Liver (tissue), 9 donors: ENCODE results near the gene TMED1. TPM values are rescaled to one million over a fixed set of nuclear protein-coding genes. Genes with fewer than 3 reads are reported as not detected.

Experiments used
- DNase-seq: peaks from one replicate; pipeline ENCODE4 v3.0.0-alpha.2; 2017; ENCODE audit warnings: low spot score
- H3K27ac ChIP-seq, 2 donors: one replicate each; pipeline ENCODE4 v1.7.0; 2013; ENCODE audit warnings: inconsistent platforms in 2 of 2, low read length in 2 of 2, control low read depth in 1 of 2, low read depth in 1 of 2, mild to moderate bottlenecking in 1 of 2
- H3K27me3 ChIP-seq, 4 donors: one replicate each; pipeline versions ENCODE4 v1.6.1 to v1.7.0; 2013; ENCODE audit warnings: low read length in 3 of 4, inconsistent platforms in 1 of 4, mild to moderate bottlenecking in 1 of 4, moderate library complexity in 1 of 4; ENCODE audit not compliant: control insufficient read depth in 4 of 4, insufficient read depth in 4 of 4
- H3K36me3 ChIP-seq, 4 donors: one replicate each; pipeline versions ENCODE4 v1.6.1 to v1.7.0; 2013; ENCODE audit warnings: low read length in 3 of 4, mild to moderate bottlenecking in 3 of 4, low read depth in 1 of 4, moderate library complexity in 1 of 4; ENCODE audit not compliant: control insufficient read depth in 4 of 4, insufficient read depth in 3 of 4
- H3K4me1 ChIP-seq, 4 donors: one replicate each; pipeline versions ENCODE4 v1.6.1 to v1.7.0; 2013; ENCODE audit warnings: low read length in 3 of 4, mild to moderate bottlenecking in 3 of 4, moderate library complexity in 1 of 4; ENCODE audit not compliant: control insufficient read depth in 4 of 4, insufficient read depth in 4 of 4
- H3K4me3 ChIP-seq, 3 donors: one replicate each; pipeline versions ENCODE4 v1.6.1 to v1.7.0; 2013; ENCODE audit warnings: low read length in 3 of 3, control low read depth in 1 of 3, low read depth in 1 of 3, mild to moderate bottlenecking in 1 of 3
- H3K9ac ChIP-seq, 2 donors: one replicate each; pipeline ENCODE4 v1.7.0; 2013; ENCODE audit warnings: low read length in 2 of 2, mild to moderate bottlenecking in 2 of 2, moderate library complexity in 2 of 2, control low read depth in 1 of 2, low read depth in 1 of 2
- H3K9me3 ChIP-seq, 4 donors: one replicate each; pipeline versions ENCODE4 v1.6.1 to v1.7.0; 2013; ENCODE audit warnings: low read length in 3 of 4; ENCODE audit not compliant: control insufficient read depth in 4 of 4
- ATF3 ChIP-seq: IDR thresholded peaks from 2 replicates; pipeline ENCODE4 v1.6.1; 2016; ENCODE audit warnings: antibody characterized with exemption
- FOXA1 ChIP-seq: IDR thresholded peaks from 2 replicates; pipeline ENCODE4 v1.6.1; 2016; ENCODE audit warnings: antibody characterized with exemption
- FOXA2 ChIP-seq: IDR thresholded peaks from 2 replicates; pipeline ENCODE4 v1.6.1; 2016; ENCODE audit warnings: antibody characterized with exemption
- GABPA ChIP-seq, 2 donors: IDR thresholded peaks in 1 of 2; conservative IDR thresholded peaks in 1 of 2; 2 replicates each; pipeline ENCODE4 v1.6.1; 2016; ENCODE audit warnings: antibody characterized with exemption in 2 of 2, mild to moderate bottlenecking in 1 of 2, moderate library complexity in 1 of 2
- HNF4A ChIP-seq, 2 donors: conservative IDR thresholded peaks; 2 replicates each; pipeline ENCODE4 v1.6.1; 2016; ENCODE audit warnings: antibody characterized with exemption in 2 of 2, mild to moderate bottlenecking in 2 of 2
- HNF4G ChIP-seq: IDR thresholded peaks from 2 replicates; pipeline ENCODE4 v1.6.1; 2016; ENCODE audit warnings: antibody characterized with exemption
- JUND ChIP-seq, 2 donors: IDR thresholded peaks; 2 replicates each; pipeline ENCODE4 v1.6.1; 2016; ENCODE audit warnings: antibody characterized with exemption in 2 of 2
- MAX ChIP-seq: IDR thresholded peaks from 2 replicates; pipeline ENCODE4 v1.6.1; 2016; ENCODE audit warnings: antibody characterized with exemption
- NR2F2 ChIP-seq: IDR thresholded peaks from 2 replicates; pipeline ENCODE4 v1.6.1; 2016; ENCODE audit warnings: antibody characterized with exemption
- RAD21 ChIP-seq, 2 donors: IDR thresholded peaks; 2 replicates each; pipeline ENCODE4 v1.6.1; 2016; ENCODE audit warnings: antibody characterized with exemption in 2 of 2, mild to moderate bottlenecking in 2 of 2
- RXRA ChIP-seq, 2 donors: IDR thresholded peaks; 2 replicates each; pipeline ENCODE4 v1.6.1; 2017 to 2018; ENCODE audit warnings: antibody characterized with exemption in 2 of 2, mild to moderate bottlenecking in 1 of 2
- SP1 ChIP-seq: IDR thresholded peaks from 2 replicates; pipeline ENCODE4 v1.6.1; 2018; ENCODE audit warnings: antibody characterized with exemption, mild to moderate bottlenecking
- TAF1 ChIP-seq: conservative IDR thresholded peaks from 2 replicates; pipeline ENCODE4 v1.6.1; 2016; ENCODE audit warnings: antibody characterized with exemption, mild to moderate bottlenecking
- YY1 ChIP-seq: IDR thresholded peaks from 2 replicates; pipeline ENCODE4 v1.6.1; 2016; ENCODE audit warnings: antibody characterized with exemption, mild to moderate bottlenecking
- WGBS: extraction: QIAGEN DNeasy Blood & Tissue Kit; methylation state at CpG from one replicate; pipeline ENCODE4 v1.1.7; 2013; 5-methylcytosine and 5-hydroxymethylcytosine counted together
- polyA plus RNA-seq, 2 donors: library from polyadenylated mRNA; stranded (reverse) in 1 of 2; unstranded in 1 of 2; fragments of 200-250 nt in 1 of 2; fragments of >200 nt in 1 of 2; fragmentation: Nextera tagmentation in 1 of 2; extraction: Ambion mirVana in 1 of 2; gene quantifications; one replicate each; pipeline versions ENCODE4 v1.2.1 to v1.2.3, GENCODE V29; 2013 to 2015
- total RNA-seq, 2 donors: library from RNA; depleted of rRNA; stranded (reverse); fragments of >200 nt; gene quantifications; one replicate each; pipeline ENCODE4 v1.2.3, GENCODE V29; 2014
- TF ChIP-seq, protein P1 (sequence below): IDR thresholded peaks from 2 replicates; pipeline ENCODE4 v1.6.1; 2016; ENCODE audit warnings: antibody characterized with exemption, mild to moderate bottlenecking
- donor health status: healthy.
- donor health status: healthy.
- donor health status: healthy.
- donor health status: healthy.
- donor health status: healthy.

Gene TMED1
- total and polyA plus RNA-seq, 4 donors, result 17.8 to 34.7 (median 26.6) TPM

GRCh38 chr19:10874024-10874423, 38.0 kb upstream of the TMED1 start:
- H3K27me3 ChIP-seq, result no peaks in the 10 kb centered on the region
- no peak overlapping the region for H3K4me3 ChIP-seq
- no peaks in the 10 kb centered on the region for H3K9me3 ChIP-seq
- no peak for DNase-seq
- TF ChIP-seq JUND (IDR thresholded peaks at IDR 0.05) (no peak), RAD21 (IDR thresholded peaks at IDR 0.05) (no peak), NR2F2 (no peak), FOXA1 (no peak), RXRA (IDR thresholded peaks at IDR 0.05) (no peak), HNF4G (no peak)
- WGBS, result 82% methylated on average over 1 of the region's 1 CpG
- H3K4me1 ChIP-seq, result peaks cover 7 to 13% (median 9%) of the 10 kb centered on the region in 4 donors
- H3K27ac ChIP-seq, result no peak overlapping the region
- H3K9ac ChIP-seq, result no peak overlapping the region
- H3K36me3 ChIP-seq, result no peaks in the 10 kb centered on the region

- H3K27ac ChIP-seq, result no peak overlapping the region
- H3K9ac ChIP-seq, result peak overlapping the region; percentile 53 to 56
- no peak for TF ChIP-seq SP1
- TF ChIP-seq RXRA (IDR thresholded peaks at IDR 0.05), result no peak
- H3K27me3 ChIP-seq, result no peaks in the 10 kb centered on the region
- no peaks in the 10 kb centered on the region for H3K36me3 ChIP-seq
- WGBS, result 29% methylated on average over 16 of the region's 16 CpGs
- DNase-seq, result no peak
- H3K9me3 ChIP-seq, result no peaks in the 10 kb centered on the region
- H3K4me3 ChIP-seq, result peak overlapping the region in 2 of 3 donors; percentile 71 to 88
- H3K4me1 ChIP-seq, result peaks cover 7 to 12% (median 9%) of the 10 kb centered on the region in 4 donors
Observed at GRCh38 chr19:10872546-10873107, 36.6 kb upstream of the TMED1 start.

DNA sequence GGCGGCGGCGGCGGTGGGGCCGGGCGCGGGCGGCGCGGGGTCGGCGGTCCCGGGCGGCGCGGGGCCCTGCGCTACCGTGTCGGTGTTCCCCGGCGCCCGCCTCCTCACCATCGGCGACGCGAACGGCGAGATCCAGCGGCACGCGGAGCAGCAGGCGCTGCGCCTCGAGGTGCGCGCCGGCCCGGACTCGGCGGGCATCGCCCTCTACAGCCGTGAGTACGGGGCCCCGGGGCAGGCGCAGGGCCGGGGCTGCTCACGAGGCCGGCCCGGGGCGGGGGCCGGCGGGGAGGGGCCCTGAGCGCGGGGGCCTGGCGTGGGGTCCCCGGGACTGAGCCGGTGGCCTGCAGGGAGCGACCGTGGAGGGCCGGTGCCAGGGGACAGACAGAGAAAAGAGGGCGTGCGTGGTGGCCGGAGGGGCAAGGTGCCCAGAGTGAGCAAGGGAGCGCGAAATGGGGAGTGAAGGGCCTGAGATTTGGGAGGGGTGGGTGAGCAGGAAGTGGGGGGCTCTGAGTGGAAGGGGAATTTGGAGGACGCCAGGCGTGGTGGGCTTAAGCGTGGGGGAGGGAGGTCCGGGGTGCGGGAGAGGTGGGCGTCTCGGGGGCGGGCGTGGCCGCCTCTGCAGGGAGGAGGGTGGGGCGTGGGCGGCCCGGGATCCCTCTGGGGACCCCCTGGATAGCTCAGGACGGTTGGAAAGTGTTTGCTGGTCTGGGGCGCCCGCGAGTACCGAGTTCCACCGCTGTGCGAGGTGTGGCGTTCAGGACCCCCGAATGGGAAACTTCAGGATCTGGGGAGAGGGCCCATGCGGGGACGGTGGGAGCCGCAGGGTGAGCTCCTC, 35.9 kb upstream of the TMED1 start:
- peak overlapping the region; percentile 56 to 63 for H3K9ac ChIP-seq
- H3K4me1 ChIP-seq, result peaks cover 7 to 12% (median 9%) of the 10 kb centered on the region in 4 donors
- H3K27me3 ChIP-seq, result no peaks in the 10 kb centered on the region
- no peaks in the 10 kb centered on the region for H3K36me3 ChIP-seq
- WGBS, result under 1% methylated on average over 90 of the region's 90 CpGs
- TF ChIP-seq HNF4A (conservative IDR thresholded peaks at IDR 0.05) (no peak), NR2F2 (no peak), HNF4G (no peak), FOXA2 (no peak), MAX (no peak), RAD21 (IDR thresholded peaks at IDR 0.05) (no peak), ATF3 (no peak)
- peak overlapping the region; percentile 67 to 88 (median 71) for H3K4me3 ChIP-seq
- peak; percentile 56 for DNase-seq
- no peaks in the 10 kb centered on the region for H3K9me3 ChIP-seq
- H3K27ac ChIP-seq, result peak overlapping the region in 1 of 2 donors; percentile 67

GRCh38 chr19:10870955-10871603, 35.1 kb upstream of the TMED1 start, which contains the start of gene CARM1:
Gene CARM1, plus strand, starts transcription at chr19:10871553. Its CDS starts 150 bp downstream, at chr19:10871703.
- Histone ChIP-seq H3K4me1 (peaks cover 7 to 12% (median 8%) of the 10 kb centered on the region in 4 donors), H3K9me3 (no peaks in the 10 kb centered on the region), H3K27me3 (no peaks in the 10 kb centered on the region), H3K27ac (peak within 1 kb of the TSS; percentile 60 to 69), H3K36me3 (no peaks in the 10 kb centered on the region), H3K9ac (peak within 1 kb of the TSS; percentile 56 to 63), H3K4me3 (peak within 1 kb of the TSS; percentile 67 to 88 (median 71))
- DNase-seq, result peak; percentile 100
- under 1% methylated on average over 99 of the region's 99 CpGs for WGBS
- TF ChIP-seq GABPA (IDR thresholded peaks at IDR 0.05 in 1 of 2, conservative IDR thresholded peaks at IDR 0.05 in 1 of 2), result no peak
- TF ChIP-seq FOXA1, result no peak
- TF ChIP-seq, protein P1, sequence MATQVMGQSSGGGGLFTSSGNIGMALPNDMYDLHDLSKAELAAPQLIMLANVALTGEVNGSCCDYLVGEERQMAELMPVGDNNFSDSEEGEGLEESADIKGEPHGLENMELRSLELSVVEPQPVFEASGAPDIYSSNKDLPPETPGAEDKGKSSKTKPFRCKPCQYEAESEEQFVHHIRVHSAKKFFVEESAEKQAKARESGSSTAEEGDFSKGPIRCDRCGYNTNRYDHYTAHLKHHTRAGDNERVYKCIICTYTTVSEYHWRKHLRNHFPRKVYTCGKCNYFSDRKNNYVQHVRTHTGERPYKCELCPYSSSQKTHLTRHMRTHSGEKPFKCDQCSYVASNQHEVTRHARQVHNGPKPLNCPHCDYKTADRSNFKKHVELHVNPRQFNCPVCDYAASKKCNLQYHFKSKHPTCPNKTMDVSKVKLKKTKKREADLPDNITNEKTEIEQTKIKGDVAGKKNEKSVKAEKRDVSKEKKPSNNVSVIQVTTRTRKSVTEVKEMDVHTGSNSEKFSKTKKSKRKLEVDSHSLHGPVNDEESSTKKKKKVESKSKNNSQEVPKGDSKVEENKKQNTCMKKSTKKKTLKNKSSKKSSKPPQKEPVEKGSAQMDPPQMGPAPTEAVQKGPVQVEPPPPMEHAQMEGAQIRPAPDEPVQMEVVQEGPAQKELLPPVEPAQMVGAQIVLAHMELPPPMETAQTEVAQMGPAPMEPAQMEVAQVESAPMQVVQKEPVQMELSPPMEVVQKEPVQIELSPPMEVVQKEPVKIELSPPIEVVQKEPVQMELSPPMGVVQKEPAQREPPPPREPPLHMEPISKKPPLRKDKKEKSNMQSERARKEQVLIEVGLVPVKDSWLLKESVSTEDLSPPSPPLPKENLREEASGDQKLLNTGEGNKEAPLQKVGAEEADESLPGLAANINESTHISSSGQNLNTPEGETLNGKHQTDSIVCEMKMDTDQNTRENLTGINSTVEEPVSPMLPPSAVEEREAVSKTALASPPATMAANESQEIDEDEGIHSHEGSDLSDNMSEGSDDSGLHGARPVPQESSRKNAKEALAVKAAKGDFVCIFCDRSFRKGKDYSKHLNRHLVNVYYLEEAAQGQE, result no peak
- TF ChIP-seq YY1, result no peak
- TF ChIP-seq HNF4G, result no peak
- TF ChIP-seq MAX, result no peak
- TF ChIP-seq TAF1, result no peak
- TF ChIP-seq RXRA (IDR thresholded peaks at IDR 0.05), result peak in 1 of 2 donors; percentile 5
- TF ChIP-seq ATF3, result no peak
- TF ChIP-seq SP1, result peak; percentile 62
